A673 (cell line): Measurements from ENCODE around the gene LAGE3.

Source experiments
- CTCF ChIP-seq: fragments of 300-800, 200-600 bp; sonication (generic); conservative IDR thresholded peaks from 2 replicates; pipeline ENCODE4 v1.5.1; 2017; ENCODE audit warnings: low read depth, mild to moderate bottlenecking, antibody characterized with exemption, low read length, moderate library complexity, mixed read lengths
- EZH2 ChIP-seq: fragments of 200-600 bp; sonication (generic); IDR thresholded peaks from 2 replicates; pipeline ENCODE4 v1.6.1; 2017; ENCODE audit warnings: borderline replicate concordance, low read depth, mild to moderate bottlenecking, mixed read lengths, antibody characterized with exemption, low read length; ENCODE audit not compliant: poor library complexity, severe bottlenecking

- TF ChIP-seq CTCF (no peak), EZH2 (no peak)
These were observed 10.1 kb upstream of the LAGE3 start for GRCh38 chrX:154489182-154489581.
